Prostate gland (tissue), 2 donors: ENCODE results near the gene PPP4R1.

Experiments
- POLR2A ChIP-seq: fragments of 450-650 bp; IDR thresholded peaks from one replicate; pipeline ENCODE4 v1.6.1; 2016; ENCODE audit warnings: antibody characterized with exemption, mild to moderate bottlenecking
- POLR2AphosphoS5 ChIP-seq: sonication (generic); formaldehyde crosslinking; IDR thresholded peaks from one replicate; pipeline ENCODE4 v1.6.1; 2017; ENCODE audit warnings: antibody characterized with exemption
- TF ChIP-seq, protein P1 (sequence below), 4 experiments: fragments of 200-600 bp in 2 of 4; fragments of 450-650 bp in 2 of 4; sonication (generic) in 2 of 4; IDR thresholded peaks; 1 replicate in 3 of 4; 2 replicates in 1 of 4; pipeline ENCODE4 v1.5.1; 2016 to 2019; ENCODE audit warnings: antibody characterized with exemption in 4 of 4, mild to moderate bottlenecking in 2 of 4, moderate library complexity in 2 of 4

- TF ChIP-seq, protein P1, sequence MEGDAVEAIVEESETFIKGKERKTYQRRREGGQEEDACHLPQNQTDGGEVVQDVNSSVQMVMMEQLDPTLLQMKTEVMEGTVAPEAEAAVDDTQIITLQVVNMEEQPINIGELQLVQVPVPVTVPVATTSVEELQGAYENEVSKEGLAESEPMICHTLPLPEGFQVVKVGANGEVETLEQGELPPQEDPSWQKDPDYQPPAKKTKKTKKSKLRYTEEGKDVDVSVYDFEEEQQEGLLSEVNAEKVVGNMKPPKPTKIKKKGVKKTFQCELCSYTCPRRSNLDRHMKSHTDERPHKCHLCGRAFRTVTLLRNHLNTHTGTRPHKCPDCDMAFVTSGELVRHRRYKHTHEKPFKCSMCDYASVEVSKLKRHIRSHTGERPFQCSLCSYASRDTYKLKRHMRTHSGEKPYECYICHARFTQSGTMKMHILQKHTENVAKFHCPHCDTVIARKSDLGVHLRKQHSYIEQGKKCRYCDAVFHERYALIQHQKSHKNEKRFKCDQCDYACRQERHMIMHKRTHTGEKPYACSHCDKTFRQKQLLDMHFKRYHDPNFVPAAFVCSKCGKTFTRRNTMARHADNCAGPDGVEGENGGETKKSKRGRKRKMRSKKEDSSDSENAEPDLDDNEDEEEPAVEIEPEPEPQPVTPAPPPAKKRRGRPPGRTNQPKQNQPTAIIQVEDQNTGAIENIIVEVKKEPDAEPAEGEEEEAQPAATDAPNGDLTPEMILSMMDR (IDR thresholded peaks at IDR 0.05) = no peak
- no peak for TF ChIP-seq POLR2A
- no peak for TF ChIP-seq POLR2AphosphoS5
Observed at GRCh38 chr18:9648431-9649163, 34.2 kb upstream of the PPP4R1 start.
